Astrocyte (in vitro differentiated cells and primary cell): Measurements from ENCODE around the gene RSAD1.

Experiments
- EZH2 ChIP-seq: IDR thresholded peaks from 2 replicates; pipeline ENCODE4 v1.6.1; 2012; ENCODE audit warnings: mild to moderate bottlenecking, low read length, inconsistent platforms; ENCODE audit not compliant: insufficient read depth
- TF ChIP-seq, protein P1 (sequence below): IDR thresholded peaks from 2 replicates; pipeline ENCODE4 v1.5.1; 2011; ENCODE audit warnings: low read depth, mild to moderate bottlenecking, inconsistent platforms, low read length, moderate library complexity; ENCODE audit not compliant: insufficient read depth

- TF ChIP-seq, protein P1, sequence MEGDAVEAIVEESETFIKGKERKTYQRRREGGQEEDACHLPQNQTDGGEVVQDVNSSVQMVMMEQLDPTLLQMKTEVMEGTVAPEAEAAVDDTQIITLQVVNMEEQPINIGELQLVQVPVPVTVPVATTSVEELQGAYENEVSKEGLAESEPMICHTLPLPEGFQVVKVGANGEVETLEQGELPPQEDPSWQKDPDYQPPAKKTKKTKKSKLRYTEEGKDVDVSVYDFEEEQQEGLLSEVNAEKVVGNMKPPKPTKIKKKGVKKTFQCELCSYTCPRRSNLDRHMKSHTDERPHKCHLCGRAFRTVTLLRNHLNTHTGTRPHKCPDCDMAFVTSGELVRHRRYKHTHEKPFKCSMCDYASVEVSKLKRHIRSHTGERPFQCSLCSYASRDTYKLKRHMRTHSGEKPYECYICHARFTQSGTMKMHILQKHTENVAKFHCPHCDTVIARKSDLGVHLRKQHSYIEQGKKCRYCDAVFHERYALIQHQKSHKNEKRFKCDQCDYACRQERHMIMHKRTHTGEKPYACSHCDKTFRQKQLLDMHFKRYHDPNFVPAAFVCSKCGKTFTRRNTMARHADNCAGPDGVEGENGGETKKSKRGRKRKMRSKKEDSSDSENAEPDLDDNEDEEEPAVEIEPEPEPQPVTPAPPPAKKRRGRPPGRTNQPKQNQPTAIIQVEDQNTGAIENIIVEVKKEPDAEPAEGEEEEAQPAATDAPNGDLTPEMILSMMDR = no peak
- TF ChIP-seq EZH2 = no peak
Measured at GRCh38 chr17:50462446-50462845, 16.2 kb upstream of the RSAD1 start.
